Natural killer cell (primary cell): Measurements from ENCODE around the gene TMEM108. TPM values are rescaled to one million over a fixed set of nuclear protein-coding genes. Genes with fewer than 3 reads are reported as not detected.

ENCODE experiments used
- ATAC-seq, 3 donors: fragments of 150-1000 bp in 2 of 3; fragments of 200-7000 bp in 1 of 3; cut with Tn5 transposase; 1 replicate in 1 of 3; 2 replicates in 2 of 3; pipeline ENCODE4 v1.10.0; 2021; ENCODE audit warnings: mild to moderate bottlenecking in 2 of 3, moderate library complexity in 2 of 3
- DNase-seq, 2 donors: peaks; one replicate each; pipeline versions ENCODE4 v3.0.0 to v3.0.0-alpha.2; 2013 to 2021; ENCODE audit warnings: mixed read lengths in 1 of 2
- H3K27ac ChIP-seq: one replicate; pipeline ENCODE4 v1.5.1; 2013; ENCODE audit warnings: mild to moderate bottlenecking, low read length
- H3K27me3 ChIP-seq: one replicate; pipeline ENCODE4 v1.6.1; 2013; ENCODE audit warnings: low read length; ENCODE audit not compliant: control insufficient read depth, insufficient read depth
- H3K36me3 ChIP-seq: one replicate; pipeline ENCODE4 v1.6.1; 2013; ENCODE audit warnings: low read length; ENCODE audit not compliant: control insufficient read depth, insufficient read depth
- H3K4me1 ChIP-seq: one replicate; pipeline ENCODE4 v1.6.1; 2013; ENCODE audit warnings: low read length; ENCODE audit not compliant: control insufficient read depth, insufficient read depth
- H3K4me3 ChIP-seq: one replicate; pipeline ENCODE4 v1.5.1; 2013; ENCODE audit warnings: low read length
- H3K9me3 ChIP-seq: one replicate; pipeline ENCODE4 v1.6.1; 2013; ENCODE audit warnings: low read length; ENCODE audit not compliant: control insufficient read depth, insufficient read depth
- H3K27ac Mint-ChIP-seq, 2 donors: one replicate each; pipeline ENCODE4 v1.8.0; 2022; ENCODE audit warnings: mild to moderate bottlenecking in 2 of 2, mixed read lengths in 2 of 2, moderate library complexity in 1 of 2
- H3K27me3 Mint-ChIP-seq, 2 donors: one replicate each; pipeline ENCODE4 v1.8.0; 2022; ENCODE audit warnings: low read depth in 2 of 2, mixed read lengths in 2 of 2
- H3K36me3 Mint-ChIP-seq: one replicate; pipeline ENCODE4 v1.8.0; 2022; ENCODE audit warnings: mixed read lengths
- H3K4me1 Mint-ChIP-seq, 2 donors: one replicate each; pipeline ENCODE4 v1.8.0; 2022; ENCODE audit warnings: mixed read lengths in 2 of 2
- H3K4me3 Mint-ChIP-seq: one replicate; pipeline ENCODE4 v1.8.0; 2022; ENCODE audit warnings: mild to moderate bottlenecking, moderate library complexity, mixed read lengths
- H3K9me3 Mint-ChIP-seq, 2 donors: one replicate each; pipeline ENCODE4 v1.8.0; 2022; ENCODE audit warnings: mixed read lengths in 2 of 2
- CTCF ChIP-seq: fragments of 200-600 bp; IDR thresholded peaks from one replicate; pipeline ENCODE4 v1.8.0; 2022; ENCODE audit warnings: antibody characterized with exemption
- WGBS: methylation state at CpG from one replicate; pipeline ENCODE4 v1.1.7; 2013; ENCODE audit warnings: missing lambda C conversion rate; ENCODE audit not compliant: insufficient coverage; 5-methylcytosine and 5-hydroxymethylcytosine counted together
- intact Hi-C: fragments of 100-400 bp; cut with micrococcal nuclease; formaldehyde crosslinking; loops from one replicate; pipeline ENCODE4 v1.14.2; 2022
- total RNA-seq, 4 donors: library from RNA; stranded (reverse); fragments of 120-200 nt in 1 of 4; gene quantifications; one replicate each; pipeline versions ENCODE4 v1.2.3 to v1.2.4, GENCODE V29; 2013 to 2022

TMEM108 gene
- total RNA-seq, 3 donors from 2014 or later (not counting 1 experiment from before 2014, with no cell fraction given) = not detected

GRCh38 chr3:133018921-133019320, 19.3 kb upstream of the TMEM108 start:
- H3K36me3 Mint-ChIP-seq = no peaks in the 10 kb centered on the region
- no peaks in the 10 kb centered on the region for H3K27me3 ChIP-seq
- DNase-seq (no peak), ATAC-seq (no peak)
- H3K4me1 ChIP-seq = no peaks in the 10 kb centered on the region
- H3K4me3 ChIP-seq = no peak overlapping the region
- no peak overlapping the region for H3K4me3 Mint-ChIP-seq
- intact Hi-C loops = no loop called here
- no peaks in the 10 kb centered on the region for H3K4me1 Mint-ChIP-seq
- no peak overlapping the region for H3K27ac ChIP-seq
- H3K27me3 Mint-ChIP-seq = no peaks in the 10 kb centered on the region
- no peak overlapping the region for H3K27ac Mint-ChIP-seq
- H3K36me3 ChIP-seq = no peaks in the 10 kb centered on the region
- 77% methylated on average over 1 of the region's 3 CpGs for WGBS
- no peak for TF ChIP-seq CTCF
- peaks cover 0 to 10% of the 10 kb centered on the region in 2 donors for H3K9me3 Mint-ChIP-seq
- no peaks in the 10 kb centered on the region for H3K9me3 ChIP-seq

GRCh38 chr3:133021206-133021605, 17.0 kb upstream of the TMEM108 start:
- Histone ChIP-seq H3K9me3 (no peaks in the 10 kb centered on the region), H3K27me3 (no peaks in the 10 kb centered on the region), H3K36me3 (no peaks in the 10 kb centered on the region), H3K27ac (no peak overlapping the region), H3K4me1 (no peaks in the 10 kb centered on the region), H3K4me3 (no peak overlapping the region)
- no peak overlapping the region for H3K4me3 Mint-ChIP-seq
- TF ChIP-seq CTCF = no peak
- no peak overlapping the region for H3K27ac Mint-ChIP-seq
- DNase-seq = no peak
- intact Hi-C loops = no loop called here
- no peaks in the 10 kb centered on the region for H3K36me3 Mint-ChIP-seq
- peaks cover 0 to 5% of the 10 kb centered on the region in 2 donors for H3K9me3 Mint-ChIP-seq
- H3K27me3 Mint-ChIP-seq = no peaks in the 10 kb centered on the region
- no peak for ATAC-seq
- H3K4me1 Mint-ChIP-seq = no peaks in the 10 kb centered on the region
- 100% methylated on average over 2 of the region's 2 CpGs for WGBS

GRCh38 chr3:133023362-133023761, 14.8 kb upstream of the TMEM108 start:
- WGBS = 87% methylated on average over 1 of the region's 1 CpG
- Histone ChIP-seq H3K27me3 (no peaks in the 10 kb centered on the region), H3K4me1 (no peaks in the 10 kb centered on the region), H3K4me3 (no peak overlapping the region), H3K27ac (no peak overlapping the region), H3K36me3 (no peaks in the 10 kb centered on the region), H3K9me3 (no peaks in the 10 kb centered on the region)
- intact Hi-C loops = no loop called here
- Mint-ChIP-seq H3K4me1 (no peaks in the 10 kb centered on the region), H3K9me3 (peaks cover 0 to 6% of the 10 kb centered on the region in 2 donors), H3K27ac (no peak overlapping the region), H3K27me3 (no peaks in the 10 kb centered on the region), H3K4me3 (no peak overlapping the region), H3K36me3 (no peaks in the 10 kb centered on the region)
- DNase-seq (no peak), ATAC-seq (no peak)
- no peak for TF ChIP-seq CTCF

- Histone ChIP-seq H3K9me3 (no peaks in the 10 kb centered on the region), H3K36me3 (no peaks in the 10 kb centered on the region), H3K4me3 (no peak overlapping the region), H3K27me3 (no peaks in the 10 kb centered on the region), H3K4me1 (no peaks in the 10 kb centered on the region), H3K27ac (no peak overlapping the region)
- ATAC-seq = no peak
- no peaks in the 10 kb centered on the region for H3K4me1 Mint-ChIP-seq
- no peak overlapping the region for H3K4me3 Mint-ChIP-seq
- H3K27me3 Mint-ChIP-seq = peaks cover 0 to 2% of the 10 kb centered on the region in 2 donors
- DNase-seq = no peak
- no peak overlapping the region for H3K27ac Mint-ChIP-seq
- H3K9me3 Mint-ChIP-seq = peaks cover 4% of the 10 kb centered on the region in 2 donors
- intact Hi-C loops = no loop called here
- WGBS = no CpG with 5 or more reads among the region's 3 CpGs
- no peak for TF ChIP-seq CTCF
- H3K36me3 Mint-ChIP-seq = no peaks in the 10 kb centered on the region
These were observed 12.6 kb upstream of the TMEM108 start for GRCh38 chr3:133025546-133025945.
